Hypothalamus (tissue), 51 donors: ENCODE results near the gene RPL28.
"Not testable (repeated sequence)": the region's sequence is repeated elsewhere in the genome, so short reads cannot be mapped to it uniquely, and the experiment has no call there.

Experiments
- DNase-seq, 51 donors: peaks; one replicate each; lab custom pipeline; 2025; lab: John Stamatoyannopoulos, UW

The RPL28 gene

DNA sequence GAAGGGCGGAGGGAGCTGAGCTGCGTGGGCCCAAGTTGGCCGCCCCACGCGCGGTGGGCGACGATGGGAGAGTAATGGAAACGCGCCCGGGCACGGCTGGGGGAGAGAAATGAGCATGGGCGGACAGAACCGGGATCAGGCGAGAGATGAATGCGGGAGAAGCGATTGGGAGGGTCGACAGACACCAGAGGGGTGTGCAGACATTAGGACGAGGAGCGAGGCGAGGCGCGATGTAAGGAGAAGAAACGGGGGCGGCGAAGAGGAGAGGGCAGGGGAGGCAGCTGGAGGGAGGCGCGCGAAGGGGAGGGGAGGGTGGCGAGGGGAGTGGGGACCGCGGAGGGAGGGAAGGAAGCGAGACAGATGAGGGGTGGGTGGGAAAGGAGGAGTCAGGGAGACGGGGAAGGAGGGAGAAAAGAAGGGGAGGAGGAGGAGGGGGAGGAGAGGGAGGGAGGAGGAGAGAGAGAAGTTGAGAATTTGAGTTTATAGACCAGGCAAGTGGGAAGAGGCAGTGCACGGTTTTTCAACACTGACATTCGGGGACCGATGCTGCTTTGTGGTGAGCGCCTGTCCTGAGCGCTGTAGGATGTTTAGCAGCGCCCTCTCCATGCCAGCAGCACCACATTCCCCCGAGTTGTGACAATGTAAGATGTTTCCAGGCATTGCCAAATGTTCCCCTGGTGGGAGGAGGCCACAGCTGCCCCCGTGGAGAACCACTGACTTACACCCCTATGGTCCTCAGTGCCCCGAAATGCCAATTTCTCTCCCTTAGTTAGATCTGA lies 57.5 kb downstream of the RPL28 start, which contains the start of gene SHISA7:
TSS of gene SHISA7 (minus strand) at position 256 of the 779 bp plus-strand sequence. CDS start 437 bp downstream, outside the sequence.
- DNase-seq: peak in 23 of 51 donors; percentile 13 to 82 (median 42)

- DNase-seq: peak in 1 of 51 donors; percentile 70
Measured at GRCh38 chr19:55443824-55444480, 58.2 kb downstream of the RPL28 start.

- DNase-seq: peak in 2 of 51 donors; percentile 28 to 39
Measured at GRCh38 chr19:55444646-55445045, 58.9 kb downstream of the RPL28 start.

DNA sequence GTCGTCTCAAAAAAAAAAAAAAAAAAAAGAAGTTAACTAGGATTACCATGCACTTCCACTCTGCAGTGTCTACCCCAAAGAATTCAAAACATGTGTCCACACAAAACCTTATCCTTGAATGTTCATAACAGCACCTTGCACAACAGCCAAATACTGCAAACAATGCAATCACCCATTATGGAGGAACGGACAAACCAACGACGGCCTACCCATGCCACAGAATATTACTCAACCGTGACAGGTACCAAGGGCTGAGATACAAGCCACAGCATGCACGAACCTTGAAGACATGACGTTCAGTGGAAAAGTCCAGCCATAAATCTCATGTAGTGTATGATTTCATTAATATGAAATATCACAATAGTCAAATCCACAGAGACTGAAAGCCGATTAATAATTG lies 60.3 kb downstream of the RPL28 start:
- no peak for DNase-seq

GRCh38 chr19:55447421-55448174 lies 61.9 kb downstream of the RPL28 start:
- peak in 41 of 51 donors; percentile 5 to 86 (median 56) for DNase-seq

DNA sequence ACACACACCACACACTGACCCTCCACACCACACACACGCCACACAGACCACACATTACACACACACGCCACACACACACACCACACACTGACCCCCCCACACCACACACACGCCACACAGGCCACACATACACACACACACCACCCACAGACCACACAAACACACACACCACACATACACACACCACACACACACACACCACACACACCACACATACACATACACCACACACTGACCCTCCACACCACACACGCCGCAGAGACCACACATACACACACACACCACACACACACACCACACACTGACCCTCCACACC lies 62.4 kb downstream of the RPL28 start:
- DNase-seq: not testable (repeated sequence)

DNA sequence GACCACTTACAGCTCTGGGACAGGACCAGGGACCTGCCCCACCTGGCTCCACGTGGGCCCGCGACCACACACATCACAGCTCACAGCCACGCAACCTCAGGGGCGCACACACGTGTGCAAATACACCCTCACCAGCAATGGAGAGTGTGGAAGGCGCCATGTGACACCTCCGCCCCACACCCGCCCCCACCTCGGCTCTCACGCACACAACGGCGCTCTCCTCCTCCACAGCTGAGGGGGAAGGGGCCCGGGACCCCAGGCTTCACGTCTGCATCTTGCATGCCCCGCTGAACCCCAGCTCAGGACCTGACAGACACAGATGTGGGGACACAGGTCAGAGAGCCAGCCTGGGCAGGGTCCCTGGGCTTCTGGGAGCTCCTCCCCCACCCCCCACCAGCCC lies 63.7 kb downstream of the RPL28 start:
- no peak for DNase-seq

DNA sequence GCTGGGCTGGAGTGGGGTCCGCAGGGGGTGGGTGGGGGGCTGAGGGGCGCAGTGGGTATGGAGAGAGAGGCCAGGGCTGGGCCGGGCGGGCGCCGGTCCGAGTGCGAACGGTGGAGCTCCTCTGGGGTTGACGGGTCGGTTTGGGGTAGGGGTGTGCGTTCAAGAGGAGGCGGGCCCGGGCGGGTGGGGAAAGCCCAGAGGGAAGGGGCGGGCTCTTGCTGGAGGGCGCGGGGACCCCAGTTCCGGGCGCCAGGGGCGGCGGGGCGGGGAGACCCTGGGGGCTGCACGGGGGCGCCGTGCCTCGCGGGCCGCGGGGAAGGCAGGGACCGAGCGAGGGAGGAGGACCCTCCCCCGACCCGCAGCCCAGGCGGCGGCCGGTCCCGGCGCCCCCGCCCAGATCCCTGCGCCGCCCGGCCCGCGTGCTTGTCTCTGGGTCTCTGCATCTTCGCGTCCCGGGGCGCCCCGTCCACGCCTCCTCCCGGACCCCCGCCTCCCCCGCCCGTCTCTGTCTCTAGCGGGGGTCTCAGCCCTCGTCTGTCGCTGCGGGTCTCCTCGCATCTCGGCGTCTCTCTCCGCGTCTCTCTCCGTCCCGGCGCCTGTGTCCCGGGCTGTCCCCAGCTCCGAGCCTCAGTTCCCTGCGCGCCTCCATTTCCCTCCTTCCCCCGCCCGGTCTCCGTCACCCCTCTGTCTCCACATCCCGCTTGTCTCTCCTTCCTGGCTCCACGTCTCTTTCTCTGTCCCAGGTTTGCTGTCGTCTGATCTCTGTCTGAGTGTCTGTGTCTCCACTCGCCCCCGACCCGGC lies 65.6 kb downstream of the RPL28 start:
- peak in 2 of 51 donors; percentile 55 to 62 for DNase-seq

DNA sequence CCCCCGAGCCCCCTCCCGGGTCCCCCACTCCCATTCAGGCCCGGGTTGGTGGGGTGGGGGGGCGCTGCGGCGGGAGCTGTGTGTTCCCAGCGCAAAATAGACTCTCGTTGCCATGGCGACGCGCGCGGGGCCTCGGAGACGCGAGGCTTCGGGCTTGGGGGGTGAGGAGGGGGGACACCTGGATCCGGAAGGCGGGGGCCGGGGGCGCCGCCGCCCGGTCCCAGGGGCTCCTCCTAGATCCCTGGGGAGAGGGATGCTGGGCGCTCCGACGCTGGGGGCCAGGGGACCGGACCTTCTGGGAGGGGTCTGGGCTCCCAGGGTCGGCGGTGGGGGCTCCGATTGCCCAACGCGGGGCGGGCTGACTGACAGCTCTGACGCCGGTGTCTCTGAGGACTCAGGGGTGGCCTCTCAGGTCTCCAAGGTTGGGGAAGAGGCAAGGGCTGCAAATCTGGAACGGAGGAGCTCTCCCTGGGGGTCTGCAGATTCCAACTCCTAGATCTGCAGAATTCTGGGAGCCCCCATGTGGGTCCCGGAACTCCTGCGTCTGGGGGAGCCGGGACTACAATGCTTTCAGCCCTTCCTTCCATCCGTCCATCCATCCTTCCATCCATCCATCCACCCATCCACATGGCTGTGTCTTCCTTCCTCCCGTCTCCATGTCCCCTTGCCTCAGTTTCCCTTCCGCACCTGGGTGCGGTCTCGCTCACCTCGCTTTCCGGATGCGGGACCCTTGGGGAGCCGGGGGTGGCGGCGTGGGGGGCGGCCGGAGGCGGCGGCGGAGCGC lies 66.4 kb downstream of the RPL28 start:
- DNase-seq: peak in 33 of 51 donors; percentile 6 to 80 (median 50)
